Uterus (tissue), 2 donors: ENCODE results near the gene PRKAG2.

Experiments
- POLR2A ChIP-seq, 2 donors: fragments of 450-650 bp; IDR thresholded peaks; one replicate each; pipeline ENCODE4 v1.6.1; 2016; ENCODE audit warnings: antibody characterized with exemption in 2 of 2, mild to moderate bottlenecking in 1 of 2, moderate library complexity in 1 of 2
- TF ChIP-seq, protein P1 (sequence below), 4 experiments: fragments of 200-600 bp in 2 of 4; fragments of 450-650 bp in 2 of 4; sonication (generic) in 2 of 4; IDR thresholded peaks; one replicate each; pipeline ENCODE4 v1.5.1; 2016 to 2019; ENCODE audit warnings: antibody characterized with exemption in 4 of 4, mild to moderate bottlenecking in 2 of 4, moderate library complexity in 1 of 4

DNA sequence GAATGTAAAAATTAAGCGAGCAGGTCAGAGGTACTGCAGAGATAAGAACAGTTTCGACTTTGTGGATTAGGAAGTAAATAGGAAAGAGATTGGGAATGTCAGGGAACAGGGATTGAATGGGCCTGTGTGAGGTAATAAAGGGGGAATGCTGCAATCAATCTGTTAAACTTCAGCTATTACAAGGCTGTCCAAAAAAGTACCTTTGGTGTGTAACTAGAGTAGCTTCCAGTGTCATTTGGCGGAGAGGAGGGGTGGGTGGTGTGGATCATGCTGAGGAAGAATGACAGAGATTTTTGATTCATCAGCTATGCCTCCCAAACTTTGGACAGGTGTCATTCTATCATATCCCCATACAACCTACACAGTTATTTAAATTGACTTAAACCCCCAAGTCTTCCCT, 229.0 kb downstream of the PRKAG2 start:
- TF ChIP-seq, protein P1, sequence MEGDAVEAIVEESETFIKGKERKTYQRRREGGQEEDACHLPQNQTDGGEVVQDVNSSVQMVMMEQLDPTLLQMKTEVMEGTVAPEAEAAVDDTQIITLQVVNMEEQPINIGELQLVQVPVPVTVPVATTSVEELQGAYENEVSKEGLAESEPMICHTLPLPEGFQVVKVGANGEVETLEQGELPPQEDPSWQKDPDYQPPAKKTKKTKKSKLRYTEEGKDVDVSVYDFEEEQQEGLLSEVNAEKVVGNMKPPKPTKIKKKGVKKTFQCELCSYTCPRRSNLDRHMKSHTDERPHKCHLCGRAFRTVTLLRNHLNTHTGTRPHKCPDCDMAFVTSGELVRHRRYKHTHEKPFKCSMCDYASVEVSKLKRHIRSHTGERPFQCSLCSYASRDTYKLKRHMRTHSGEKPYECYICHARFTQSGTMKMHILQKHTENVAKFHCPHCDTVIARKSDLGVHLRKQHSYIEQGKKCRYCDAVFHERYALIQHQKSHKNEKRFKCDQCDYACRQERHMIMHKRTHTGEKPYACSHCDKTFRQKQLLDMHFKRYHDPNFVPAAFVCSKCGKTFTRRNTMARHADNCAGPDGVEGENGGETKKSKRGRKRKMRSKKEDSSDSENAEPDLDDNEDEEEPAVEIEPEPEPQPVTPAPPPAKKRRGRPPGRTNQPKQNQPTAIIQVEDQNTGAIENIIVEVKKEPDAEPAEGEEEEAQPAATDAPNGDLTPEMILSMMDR (IDR thresholded peaks at IDR 0.05), result no peak
- TF ChIP-seq POLR2A (IDR thresholded peaks at IDR 0.05), result no peak
